Nephron (organoid): ENCODE measurements around the gene SPTBN1.

Experiments
- H3K27ac Mint-ChIP-seq, 3 experiments: 2 replicates each; pipeline ENCODE4 v1.8.0; 2020; ENCODE audit warnings: mixed read lengths in 3 of 3, mild to moderate bottlenecking in 2 of 3, moderate library complexity in 1 of 3
- H3K27me3 Mint-ChIP-seq: 2 replicates; pipeline ENCODE4 v1.8.0; 2021; ENCODE audit warnings: low read depth, mild to moderate bottlenecking, moderate library complexity, mixed read lengths
- H3K36me3 Mint-ChIP-seq: 2 replicates; pipeline ENCODE4 v1.8.0; 2020; ENCODE audit warnings: low read depth, mixed read lengths
- H3K4me1 Mint-ChIP-seq: 2 replicates; pipeline ENCODE4 v1.8.0; 2020; ENCODE audit warnings: mixed read lengths
- H3K4me3 Mint-ChIP-seq, 3 experiments: 2 replicates each; pipeline ENCODE4 v1.8.0; 2020; ENCODE audit warnings: mild to moderate bottlenecking in 3 of 3, mixed read lengths in 3 of 3, moderate library complexity in 2 of 3
- H3K9me3 Mint-ChIP-seq: 2 replicates; pipeline ENCODE4 v1.8.0; 2020; ENCODE audit warnings: mixed read lengths
- TF ChIP-seq, protein P1 (sequence below), 3 experiments: fragments of 200-600 bp; sonication (generic); IDR thresholded peaks; one replicate each; pipeline ENCODE4 v1.5.0; 2021; ENCODE audit warnings: antibody characterized with exemption in 3 of 3; ENCODE audit not compliant: unreplicated experiment in 3 of 3

SPTBN1 gene

DNA sequence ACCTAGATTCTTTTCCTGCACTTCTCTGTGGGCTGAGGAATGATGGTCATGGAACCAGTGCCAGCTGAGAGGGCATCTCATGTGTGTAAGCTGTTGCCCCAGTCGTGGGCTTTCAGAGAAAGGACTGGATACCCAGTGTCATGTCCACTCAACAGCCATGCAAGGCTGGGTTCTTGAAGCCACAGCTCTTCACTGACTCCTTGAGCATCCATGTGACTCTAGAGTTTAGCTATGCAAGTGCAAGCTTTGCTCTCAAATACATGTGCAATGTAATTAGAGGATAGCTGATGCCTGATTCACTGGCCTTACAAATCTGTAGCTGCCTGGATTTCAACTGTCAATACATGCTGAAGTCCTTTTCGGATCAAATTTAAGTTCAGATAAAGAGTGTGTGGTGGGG is 220.5 kb downstream of the SPTBN1 start:
- H3K9me3 Mint-ChIP-seq = no peaks in the 10 kb centered on the region
- peaks cover 20% of the 10 kb centered on the region for H3K36me3 Mint-ChIP-seq
- H3K27me3 Mint-ChIP-seq = no peaks in the 10 kb centered on the region
- H3K4me3 Mint-ChIP-seq = no peak overlapping the region
- no peak overlapping the region for H3K27ac Mint-ChIP-seq
- TF ChIP-seq, protein P1, sequence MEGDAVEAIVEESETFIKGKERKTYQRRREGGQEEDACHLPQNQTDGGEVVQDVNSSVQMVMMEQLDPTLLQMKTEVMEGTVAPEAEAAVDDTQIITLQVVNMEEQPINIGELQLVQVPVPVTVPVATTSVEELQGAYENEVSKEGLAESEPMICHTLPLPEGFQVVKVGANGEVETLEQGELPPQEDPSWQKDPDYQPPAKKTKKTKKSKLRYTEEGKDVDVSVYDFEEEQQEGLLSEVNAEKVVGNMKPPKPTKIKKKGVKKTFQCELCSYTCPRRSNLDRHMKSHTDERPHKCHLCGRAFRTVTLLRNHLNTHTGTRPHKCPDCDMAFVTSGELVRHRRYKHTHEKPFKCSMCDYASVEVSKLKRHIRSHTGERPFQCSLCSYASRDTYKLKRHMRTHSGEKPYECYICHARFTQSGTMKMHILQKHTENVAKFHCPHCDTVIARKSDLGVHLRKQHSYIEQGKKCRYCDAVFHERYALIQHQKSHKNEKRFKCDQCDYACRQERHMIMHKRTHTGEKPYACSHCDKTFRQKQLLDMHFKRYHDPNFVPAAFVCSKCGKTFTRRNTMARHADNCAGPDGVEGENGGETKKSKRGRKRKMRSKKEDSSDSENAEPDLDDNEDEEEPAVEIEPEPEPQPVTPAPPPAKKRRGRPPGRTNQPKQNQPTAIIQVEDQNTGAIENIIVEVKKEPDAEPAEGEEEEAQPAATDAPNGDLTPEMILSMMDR (IDR thresholded peaks at IDR 0.05; ENCODE audit: unreplicated experiment in 3 of 3) = no peak
- H3K4me1 Mint-ChIP-seq = peaks cover 15% of the 10 kb centered on the region

DNA sequence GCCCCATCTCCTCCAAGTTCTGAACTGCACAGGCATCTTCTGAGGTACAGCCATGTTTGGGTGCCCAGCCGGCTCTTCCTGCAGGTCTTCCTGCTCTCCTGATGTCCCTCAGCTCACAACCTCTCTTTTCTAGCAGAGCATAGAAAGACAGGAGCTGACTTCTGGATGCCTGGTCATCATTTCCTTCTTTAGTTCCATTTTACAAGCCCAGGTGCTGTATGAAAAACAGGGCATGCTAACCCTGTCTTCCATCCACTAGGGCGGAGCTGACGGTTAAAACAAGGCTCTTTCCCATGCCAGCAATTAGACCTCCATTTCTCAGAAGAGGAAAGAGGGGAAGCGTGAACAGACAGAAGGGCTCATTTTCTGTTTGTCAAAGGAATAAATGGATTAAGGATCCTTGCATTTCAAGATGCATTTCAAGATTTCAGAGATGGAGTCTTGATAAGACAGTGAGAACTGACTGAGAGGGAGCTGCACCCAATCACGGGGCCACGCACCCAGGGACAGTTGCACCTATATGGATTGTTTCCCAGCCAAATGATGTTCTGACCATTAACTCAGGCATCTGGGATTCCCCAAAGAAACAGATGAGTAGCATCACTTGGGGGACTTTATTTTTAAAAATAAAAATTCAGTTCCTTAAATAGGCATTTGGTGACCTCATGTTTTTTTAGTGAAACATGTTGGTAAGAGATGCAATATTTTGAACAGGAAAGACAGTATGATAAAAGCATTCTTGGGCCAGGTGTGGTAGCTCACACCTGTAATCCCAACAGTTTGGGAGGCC is 221.5 kb downstream of the SPTBN1 start:
- Mint-ChIP-seq H3K36me3 (peaks cover 10% of the 10 kb centered on the region), H3K27me3 (no peaks in the 10 kb centered on the region), H3K4me3 (no peak overlapping the region), H3K27ac (no peak overlapping the region), H3K9me3 (no peaks in the 10 kb centered on the region), H3K4me1 (peaks cover 13% of the 10 kb centered on the region)
- TF ChIP-seq, protein P1 (IDR thresholded peaks at IDR 0.05; ENCODE audit: unreplicated experiment in 3 of 3) = no peak

DNA sequence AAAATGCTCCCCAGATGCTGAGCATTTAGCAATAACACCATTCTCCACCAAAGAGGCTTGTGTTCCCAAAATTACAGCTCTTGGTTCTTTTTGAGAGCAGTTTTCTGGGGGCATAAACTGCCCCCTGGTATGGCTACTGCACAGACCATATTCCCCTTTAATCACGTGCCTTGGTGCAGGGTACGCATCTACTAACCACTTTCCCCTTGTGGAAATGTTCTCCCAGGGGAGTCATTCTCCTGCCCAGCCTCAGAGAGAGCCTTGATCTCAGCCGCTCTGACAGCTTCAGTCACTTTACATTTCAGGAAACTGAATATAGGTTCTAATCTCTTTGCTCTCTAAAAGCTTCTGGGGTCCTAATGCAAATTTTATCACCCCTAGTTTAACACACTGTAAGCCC is 222.6 kb downstream of the SPTBN1 start:
- TF ChIP-seq, protein P1 (IDR thresholded peaks at IDR 0.05; ENCODE audit: unreplicated experiment in 3 of 3) = no peak
- Mint-ChIP-seq H3K27me3 (no peaks in the 10 kb centered on the region), H3K27ac (no peak overlapping the region), H3K9me3 (no peaks in the 10 kb centered on the region), H3K36me3 (peaks cover 3% of the 10 kb centered on the region), H3K4me1 (peaks cover 4% of the 10 kb centered on the region), H3K4me3 (no peak overlapping the region)

DNA sequence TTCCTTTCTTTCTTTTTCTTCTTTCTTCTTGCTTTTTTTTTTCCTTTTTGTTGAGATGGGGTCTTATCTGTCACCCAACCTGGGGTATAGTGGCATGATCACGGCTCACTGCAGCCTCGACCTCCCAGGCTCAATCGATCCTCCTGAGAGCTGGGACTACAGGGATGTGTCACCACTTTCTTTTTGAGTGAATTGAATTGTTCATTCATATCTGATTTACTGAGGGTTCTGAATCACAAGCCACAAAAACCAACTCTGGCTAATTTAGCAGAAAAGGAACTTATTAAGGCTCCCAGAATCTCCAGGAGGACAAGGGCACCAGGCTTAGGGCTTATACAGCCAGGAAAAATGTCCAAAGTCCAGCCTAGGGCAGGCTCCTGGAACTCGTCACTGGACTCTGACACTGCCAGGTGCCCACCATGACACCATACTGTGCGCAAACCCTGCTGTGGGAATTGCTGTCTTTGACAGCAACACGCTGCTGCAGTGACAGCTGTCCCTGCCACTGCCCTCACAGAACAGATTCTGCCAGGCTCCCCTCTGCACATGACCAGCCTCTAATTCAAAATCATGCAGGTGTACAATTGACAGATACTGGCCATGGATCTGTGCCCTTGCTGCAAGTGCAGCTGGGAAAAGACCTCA is 224.4 kb downstream of the SPTBN1 start:
- TF ChIP-seq, protein P1 (IDR thresholded peaks at IDR 0.05; ENCODE audit: unreplicated experiment in 3 of 3) = no peak
- H3K4me1 Mint-ChIP-seq = peaks cover 4% of the 10 kb centered on the region
- H3K4me3 Mint-ChIP-seq = no peak overlapping the region
- no peak overlapping the region for H3K27ac Mint-ChIP-seq
- H3K36me3 Mint-ChIP-seq = no peaks in the 10 kb centered on the region
- peaks cover 2% of the 10 kb centered on the region for H3K27me3 Mint-ChIP-seq
- no peaks in the 10 kb centered on the region for H3K9me3 Mint-ChIP-seq

DNA sequence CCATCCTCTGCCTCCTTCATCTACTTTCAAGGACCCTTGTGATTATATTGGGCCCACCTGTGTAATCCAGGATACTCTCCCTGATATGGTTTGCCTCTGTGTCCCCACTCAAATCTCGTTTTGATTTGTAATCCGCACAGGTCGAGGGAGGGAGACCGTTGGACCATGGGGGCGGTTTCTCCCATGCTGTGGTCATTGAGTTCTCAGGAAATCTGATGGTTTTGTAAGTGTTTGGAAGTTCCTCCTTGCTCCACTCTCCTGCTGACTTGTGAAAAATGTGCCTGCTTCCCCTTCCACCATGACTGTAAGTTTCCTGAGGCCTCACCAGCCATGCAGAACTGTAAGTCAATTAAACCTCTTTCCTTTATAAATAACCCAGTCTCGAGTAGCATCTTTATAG is 225.3 kb downstream of the SPTBN1 start:
- Mint-ChIP-seq H3K4me1 (peaks cover 4% of the 10 kb centered on the region), H3K27me3 (peaks cover 4% of the 10 kb centered on the region), H3K9me3 (no peaks in the 10 kb centered on the region), H3K4me3 (no peak overlapping the region), H3K27ac (no peak overlapping the region), H3K36me3 (no peaks in the 10 kb centered on the region)
- TF ChIP-seq, protein P1 (IDR thresholded peaks at IDR 0.05; ENCODE audit: unreplicated experiment in 3 of 3) = no peak
